ENCODE measurements around the gene FH.

DNA sequence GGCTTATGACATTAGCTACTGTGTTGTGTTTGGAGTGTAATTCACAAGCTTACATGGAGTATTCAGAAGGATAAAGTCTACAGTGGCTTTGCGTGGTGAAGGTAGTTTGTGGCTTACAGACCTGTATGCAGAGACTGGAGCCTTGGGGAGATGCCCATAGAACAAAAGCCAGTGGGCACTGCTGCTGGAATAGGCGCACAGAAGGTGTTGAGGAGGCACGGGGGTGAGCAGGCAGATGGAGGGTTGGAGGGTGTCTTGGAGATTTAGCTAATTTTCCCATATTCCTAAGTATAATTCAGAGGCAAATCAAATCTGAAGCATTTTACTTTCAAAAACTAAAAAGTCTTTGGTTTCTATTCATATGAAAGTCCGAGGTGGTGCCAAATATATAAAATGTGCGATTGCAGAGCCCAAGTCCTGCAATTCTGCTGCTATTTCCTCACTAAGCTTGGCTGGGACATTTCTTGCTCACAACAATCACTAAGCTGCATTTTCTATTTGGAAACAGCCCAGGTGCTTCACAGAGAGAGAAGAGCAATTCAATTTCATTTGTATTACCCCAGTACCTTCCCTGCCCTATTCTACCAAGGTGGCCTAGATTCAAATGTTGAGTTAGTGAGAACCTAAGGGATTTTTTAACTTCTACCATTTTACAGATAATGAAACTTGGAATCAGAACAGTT, 48.5 kb downstream of the FH start:
- TF ChIP-seq POLR2A (IDR thresholded peaks at IDR 0.05), result no peak
- TF ChIP-seq, protein P1, sequence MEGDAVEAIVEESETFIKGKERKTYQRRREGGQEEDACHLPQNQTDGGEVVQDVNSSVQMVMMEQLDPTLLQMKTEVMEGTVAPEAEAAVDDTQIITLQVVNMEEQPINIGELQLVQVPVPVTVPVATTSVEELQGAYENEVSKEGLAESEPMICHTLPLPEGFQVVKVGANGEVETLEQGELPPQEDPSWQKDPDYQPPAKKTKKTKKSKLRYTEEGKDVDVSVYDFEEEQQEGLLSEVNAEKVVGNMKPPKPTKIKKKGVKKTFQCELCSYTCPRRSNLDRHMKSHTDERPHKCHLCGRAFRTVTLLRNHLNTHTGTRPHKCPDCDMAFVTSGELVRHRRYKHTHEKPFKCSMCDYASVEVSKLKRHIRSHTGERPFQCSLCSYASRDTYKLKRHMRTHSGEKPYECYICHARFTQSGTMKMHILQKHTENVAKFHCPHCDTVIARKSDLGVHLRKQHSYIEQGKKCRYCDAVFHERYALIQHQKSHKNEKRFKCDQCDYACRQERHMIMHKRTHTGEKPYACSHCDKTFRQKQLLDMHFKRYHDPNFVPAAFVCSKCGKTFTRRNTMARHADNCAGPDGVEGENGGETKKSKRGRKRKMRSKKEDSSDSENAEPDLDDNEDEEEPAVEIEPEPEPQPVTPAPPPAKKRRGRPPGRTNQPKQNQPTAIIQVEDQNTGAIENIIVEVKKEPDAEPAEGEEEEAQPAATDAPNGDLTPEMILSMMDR (IDR thresholded peaks at IDR 0.05), result no peak

Measured in right lobe of liver (tissue), 4 donors.